B cell (primary cell): ENCODE measurements around the gene AHNAK.

Experiments
- CTCF ChIP-seq: fragments of 200-600 bp; IDR thresholded peaks from one replicate; pipeline ENCODE4 v1.8.0; 2022; ENCODE audit warnings: antibody characterized with exemption, mild to moderate bottlenecking
- EZH2 ChIP-seq: IDR thresholded peaks from 2 replicates; pipeline ENCODE4 v1.6.1; 2012; ENCODE audit warnings: borderline replicate concordance, low read depth, mild to moderate bottlenecking, moderate library complexity, low read length; ENCODE audit not compliant: insufficient read depth, poor library complexity, severe bottlenecking

- TF ChIP-seq EZH2 (no peak), CTCF (no peak)
Observed at GRCh38 chr11:62399878-62400266, 146.7 kb downstream of the AHNAK start.
